Prostate gland (tissue), 2 donors: ENCODE results near the gene GLP1R.

Experiments
- POLR2A ChIP-seq: fragments of 450-650 bp; IDR thresholded peaks from one replicate; pipeline ENCODE4 v1.6.1; 2016; ENCODE audit warnings: antibody characterized with exemption, mild to moderate bottlenecking
- TF ChIP-seq, protein P1 (sequence below), 4 experiments: fragments of 200-600 bp in 2 of 4; fragments of 450-650 bp in 2 of 4; sonication (generic) in 2 of 4; IDR thresholded peaks; 1 replicate in 3 of 4; 2 replicates in 1 of 4; pipeline ENCODE4 v1.5.1; 2016 to 2019; ENCODE audit warnings: antibody characterized with exemption in 4 of 4, mild to moderate bottlenecking in 2 of 4, moderate library complexity in 2 of 4

- TF ChIP-seq, protein P1, sequence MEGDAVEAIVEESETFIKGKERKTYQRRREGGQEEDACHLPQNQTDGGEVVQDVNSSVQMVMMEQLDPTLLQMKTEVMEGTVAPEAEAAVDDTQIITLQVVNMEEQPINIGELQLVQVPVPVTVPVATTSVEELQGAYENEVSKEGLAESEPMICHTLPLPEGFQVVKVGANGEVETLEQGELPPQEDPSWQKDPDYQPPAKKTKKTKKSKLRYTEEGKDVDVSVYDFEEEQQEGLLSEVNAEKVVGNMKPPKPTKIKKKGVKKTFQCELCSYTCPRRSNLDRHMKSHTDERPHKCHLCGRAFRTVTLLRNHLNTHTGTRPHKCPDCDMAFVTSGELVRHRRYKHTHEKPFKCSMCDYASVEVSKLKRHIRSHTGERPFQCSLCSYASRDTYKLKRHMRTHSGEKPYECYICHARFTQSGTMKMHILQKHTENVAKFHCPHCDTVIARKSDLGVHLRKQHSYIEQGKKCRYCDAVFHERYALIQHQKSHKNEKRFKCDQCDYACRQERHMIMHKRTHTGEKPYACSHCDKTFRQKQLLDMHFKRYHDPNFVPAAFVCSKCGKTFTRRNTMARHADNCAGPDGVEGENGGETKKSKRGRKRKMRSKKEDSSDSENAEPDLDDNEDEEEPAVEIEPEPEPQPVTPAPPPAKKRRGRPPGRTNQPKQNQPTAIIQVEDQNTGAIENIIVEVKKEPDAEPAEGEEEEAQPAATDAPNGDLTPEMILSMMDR (IDR thresholded peaks at IDR 0.05): no peak
- TF ChIP-seq POLR2A: no peak
Measured at GRCh38 chr6:39063526-39063925, 14.9 kb downstream of the GLP1R start.
